Lung (tissue), 16 donors: ENCODE measurements around the gene TMEM98. TPM values are rescaled to one million over a fixed set of nuclear protein-coding genes. Genes with fewer than 3 reads are reported as not detected.

Experiments used
- ATAC-seq: fragments of 200-7000 bp; cut with Tn5 transposase; one replicate; pipeline ENCODE4 v1.9.1; 2020; ENCODE audit warnings: moderate number of reproducible peaks; ENCODE audit not compliant: insufficient read depth, low FRiP score
- DNase-seq, 3 donors: peaks; one replicate each; pipeline ENCODE4 v3.0.0-alpha.2; 2013 to 2017
- H3K27ac ChIP-seq, 2 donors: one replicate each; pipeline ENCODE4 v1.5.1; 2013; ENCODE audit warnings: mild to moderate bottlenecking in 2 of 2, moderate library complexity in 2 of 2, control low read depth in 1 of 2, inconsistent platforms in 1 of 2, low read depth in 1 of 2, low read length in 1 of 2
- H3K27me3 ChIP-seq, 3 donors: one replicate each; pipeline ENCODE4 v1.5.1; 2013; ENCODE audit warnings: low read length in 2 of 3; ENCODE audit not compliant: control insufficient read depth in 3 of 3, insufficient read depth in 3 of 3
- H3K36me3 ChIP-seq, 4 donors: one replicate each; pipeline ENCODE4 v1.5.1; 2013; ENCODE audit warnings: low read length in 4 of 4, mild to moderate bottlenecking in 1 of 4, moderate library complexity in 1 of 4; ENCODE audit not compliant: control insufficient read depth in 4 of 4, insufficient read depth in 4 of 4
- H3K4me1 ChIP-seq, 5 donors: one replicate each; pipeline ENCODE4 v1.5.1; 2013; ENCODE audit warnings: low read length in 5 of 5, mild to moderate bottlenecking in 2 of 5, moderate library complexity in 1 of 5; ENCODE audit not compliant: control insufficient read depth in 5 of 5, insufficient read depth in 5 of 5
- H3K4me3 ChIP-seq: one replicate; pipeline ENCODE4 v1.5.1; 2013; ENCODE audit warnings: mild to moderate bottlenecking, control low read depth, moderate library complexity
- H3K9ac ChIP-seq, 2 donors: one replicate each; pipeline ENCODE4 v1.5.1; 2013; ENCODE audit warnings: low read length in 2 of 2, control low read depth in 1 of 2; ENCODE audit not compliant: insufficient read depth in 1 of 2
- H3K9me3 ChIP-seq, 4 donors: one replicate each; pipeline ENCODE4 v1.5.1; 2013; ENCODE audit warnings: low read length in 3 of 4, mild to moderate bottlenecking in 1 of 4, moderate library complexity in 1 of 4; ENCODE audit not compliant: control insufficient read depth in 4 of 4, insufficient read depth in 3 of 4
- WGBS, 2 donors: extraction: QIAGEN DNeasy Blood & Tissue Kit; methylation state at CpG; one replicate each; pipeline ENCODE4 v1.1.7; 2013; 5-methylcytosine and 5-hydroxymethylcytosine counted together
- long read RNA-seq, 5 donors: transcript quantifications; one replicate each; lab custom pipeline, GENCODE V29; 2026
- polyA plus RNA-seq, 2 donors: library from polyadenylated mRNA; stranded (reverse); fragments of 200-250 nt; gene quantifications; one replicate each; pipeline ENCODE4 v1.2.1, GENCODE V29; 2013
- total RNA-seq, 2 donors: library from RNA; depleted of rRNA in 1 of 2; stranded (reverse); fragments of >200 nt in 1 of 2; gene quantifications; one replicate each; pipeline ENCODE4 v1.2.1, GENCODE V29; 2014 to 2021
- TF ChIP-seq, protein P1 (sequence below): IDR thresholded peaks from 2 replicates; pipeline ENCODE4 v1.5.1; 2012; ENCODE audit warnings: mild to moderate bottlenecking; ENCODE audit errors: control extremely low read depth, extremely low read depth
- donor health status: control.
- donor health status: control.
- donor health status: Bipolar disorder and iron deficiency.
- donor health status: healthy.
- donor health status: DM: yes; HTN: yes; CAD: no.

Gene TMEM98, protein sequence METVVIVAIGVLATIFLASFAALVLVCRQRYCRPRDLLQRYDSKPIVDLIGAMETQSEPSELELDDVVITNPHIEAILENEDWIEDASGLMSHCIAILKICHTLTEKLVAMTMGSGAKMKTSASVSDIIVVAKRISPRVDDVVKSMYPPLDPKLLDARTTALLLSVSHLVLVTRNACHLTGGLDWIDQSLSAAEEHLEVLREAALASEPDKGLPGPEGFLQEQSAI
- total RNA-seq = 100 to 1,000 TPM in 1 of 2 donors, 10 to 100 TPM in 1; 46.8 to 176 TPM
- 10 to 100 TPM; 28.4 to 45.8 TPM for polyA plus RNA-seq
- long read RNA-seq, donor 1, full-length matches to known transcripts = 134 of 156 reads
- long read RNA-seq, donor 1, partial matches to known transcripts = 22 of 156 reads
- long read RNA-seq, donor 1, other reads (novel, unspliced or antisense) = 0 of 156 reads
- long read RNA-seq, donor 2, full-length matches to known transcripts = 42 of 52 reads
- long read RNA-seq, donor 2, partial matches to known transcripts = 10 of 52 reads
- long read RNA-seq, donor 2, other reads (novel, unspliced or antisense) = 0 of 52 reads
- long read RNA-seq, donor 3, full-length matches to known transcripts = 61 of 85 reads
- long read RNA-seq, donor 3, partial matches to known transcripts = 19 of 85 reads
- long read RNA-seq, donor 3, other reads (novel, unspliced or antisense) = 5 of 85 reads
- long read RNA-seq, donor 4, full-length matches to known transcripts = 34 of 46 reads
- long read RNA-seq, donor 4, partial matches to known transcripts = 12 of 46 reads
- long read RNA-seq, donor 4, other reads (novel, unspliced or antisense) = 0 of 46 reads
- long read RNA-seq, donor 5, full-length matches to known transcripts = 129 of 165 reads
- long read RNA-seq, donor 5, partial matches to known transcripts = 21 of 165 reads
- long read RNA-seq, donor 5, other reads (novel, unspliced or antisense) = 15 of 165 reads

DNA sequence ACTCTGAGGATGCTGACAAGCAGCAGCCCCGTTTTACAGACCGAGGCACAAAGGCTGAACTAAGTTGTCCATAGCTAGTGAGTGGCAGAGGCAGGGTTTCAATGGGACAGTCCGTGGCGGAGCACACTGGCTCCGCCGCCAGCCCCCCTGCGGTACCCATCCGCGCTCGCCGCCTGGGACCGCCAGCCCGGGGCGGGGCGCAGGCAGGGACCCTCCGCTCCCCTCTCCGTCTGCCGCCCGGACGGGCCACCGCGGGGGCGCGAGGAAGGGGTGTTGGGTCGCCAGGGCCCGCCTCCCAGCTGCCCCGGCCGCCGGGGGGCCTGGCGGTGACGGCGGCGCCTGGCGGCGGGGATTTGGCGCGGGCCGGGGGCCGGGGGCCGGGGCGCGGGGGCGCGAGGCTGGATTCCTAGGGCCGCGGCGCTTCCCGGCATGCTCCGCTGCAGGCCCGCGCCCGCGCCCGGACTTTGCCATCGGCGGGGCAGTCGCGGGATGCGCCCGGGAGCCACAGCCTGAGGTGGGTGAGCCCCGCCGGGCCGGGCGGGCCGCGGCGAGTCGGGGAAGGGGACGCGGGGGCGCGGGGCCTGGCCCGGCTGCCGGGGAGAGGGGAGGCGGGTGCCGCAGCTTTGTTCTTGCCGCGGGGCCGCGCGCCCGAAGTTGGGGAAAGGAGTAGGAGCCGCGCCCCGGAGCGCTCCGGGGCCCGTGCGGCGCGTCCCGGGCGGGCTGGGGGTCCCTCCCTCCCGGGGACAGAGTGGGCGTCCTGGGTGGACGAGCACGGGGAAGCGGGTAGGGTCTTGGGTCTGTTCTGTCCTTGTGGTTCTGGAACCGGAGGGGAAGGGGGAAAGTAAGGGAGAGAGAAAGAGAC lies at the start of gene TMEM98:
TSS of gene TMEM98 (plus strand) at position 430 of the 862 bp plus-strand sequence. CDS start 3,376 bp downstream, outside the sequence.
- H3K36me3 ChIP-seq = peaks cover 0 to 19% (median 9%) of the 10 kb centered on the region in 4 donors
- peaks cover 0 to 28% (median 11%) of the 10 kb centered on the region in 5 donors for H3K4me1 ChIP-seq
- 0 to 1% methylated on average over 62 to 99 of the region's 99 CpGs for WGBS, 2 donors
- H3K27me3 ChIP-seq = no peaks in the 10 kb centered on the region
- DNase-seq (peak; percentile 67 to 82 (median 76)), ATAC-seq (peak; percentile 64)
- H3K9ac ChIP-seq = peak within 1 kb of the TSS; percentile 90 to 94
- TF ChIP-seq, protein P1, sequence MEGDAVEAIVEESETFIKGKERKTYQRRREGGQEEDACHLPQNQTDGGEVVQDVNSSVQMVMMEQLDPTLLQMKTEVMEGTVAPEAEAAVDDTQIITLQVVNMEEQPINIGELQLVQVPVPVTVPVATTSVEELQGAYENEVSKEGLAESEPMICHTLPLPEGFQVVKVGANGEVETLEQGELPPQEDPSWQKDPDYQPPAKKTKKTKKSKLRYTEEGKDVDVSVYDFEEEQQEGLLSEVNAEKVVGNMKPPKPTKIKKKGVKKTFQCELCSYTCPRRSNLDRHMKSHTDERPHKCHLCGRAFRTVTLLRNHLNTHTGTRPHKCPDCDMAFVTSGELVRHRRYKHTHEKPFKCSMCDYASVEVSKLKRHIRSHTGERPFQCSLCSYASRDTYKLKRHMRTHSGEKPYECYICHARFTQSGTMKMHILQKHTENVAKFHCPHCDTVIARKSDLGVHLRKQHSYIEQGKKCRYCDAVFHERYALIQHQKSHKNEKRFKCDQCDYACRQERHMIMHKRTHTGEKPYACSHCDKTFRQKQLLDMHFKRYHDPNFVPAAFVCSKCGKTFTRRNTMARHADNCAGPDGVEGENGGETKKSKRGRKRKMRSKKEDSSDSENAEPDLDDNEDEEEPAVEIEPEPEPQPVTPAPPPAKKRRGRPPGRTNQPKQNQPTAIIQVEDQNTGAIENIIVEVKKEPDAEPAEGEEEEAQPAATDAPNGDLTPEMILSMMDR = no peak
- peak within 1 kb of the TSS in 1 of 2 donors; percentile 74 for H3K27ac ChIP-seq
- H3K4me3 ChIP-seq = peak within 1 kb of the TSS; percentile 67
- H3K9me3 ChIP-seq = no peaks in the 10 kb centered on the region

DNA sequence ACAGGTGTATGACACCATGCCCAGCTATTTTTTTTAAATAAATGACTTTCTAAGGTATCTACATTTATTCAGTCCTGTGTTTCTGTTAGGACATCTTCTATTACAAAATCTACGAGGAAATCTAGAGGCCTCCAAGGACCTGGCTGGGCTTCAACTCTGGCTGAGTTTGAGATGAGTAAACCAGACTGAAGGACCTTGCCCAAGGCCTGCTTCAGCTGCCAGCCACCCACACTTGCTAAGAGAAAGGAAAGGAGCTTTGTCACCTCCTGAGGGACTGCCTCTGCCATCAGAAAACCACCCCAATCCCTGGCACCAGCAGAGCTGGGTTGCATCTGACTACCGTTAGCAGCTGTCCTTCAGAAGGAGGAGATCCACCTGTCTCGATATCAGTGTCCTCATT lies 49.7 kb upstream of the TMEM98 start:
- no peak for ATAC-seq
- TF ChIP-seq, protein P1 = no peak
- Histone ChIP-seq H3K4me1 (peaks cover 0 to 29% (median 6%) of the 10 kb centered on the region in 5 donors), H3K4me3 (no peak overlapping the region), H3K27ac (no peak overlapping the region), H3K36me3 (no peaks in the 10 kb centered on the region), H3K27me3 (peaks cover 0 to 6% (median 5%) of the 10 kb centered on the region in 3 donors), H3K9me3 (no peaks in the 10 kb centered on the region), H3K9ac (no peak overlapping the region)
- DNase-seq = no peak
- 68 to 79% methylated on average over 3 of the region's 3 CpGs for WGBS, 2 donors

DNA sequence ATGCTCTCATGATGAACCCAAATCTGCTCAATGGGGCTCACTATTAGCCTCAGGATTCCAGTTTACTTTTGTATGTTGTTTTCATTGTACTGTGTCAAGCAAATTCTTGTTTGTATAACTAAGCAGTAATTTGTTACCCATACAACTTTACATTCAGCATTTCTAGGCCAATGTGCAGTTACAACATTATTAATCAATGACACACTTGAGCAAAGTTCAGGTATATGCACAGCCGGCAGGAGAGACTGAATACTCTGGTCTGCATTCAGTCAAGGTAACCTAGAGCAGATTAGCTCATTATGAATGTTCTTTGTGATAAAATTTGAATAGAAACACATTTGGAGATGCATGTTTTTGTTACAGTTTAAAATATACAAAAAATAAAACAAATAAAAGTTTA lies 48.8 kb upstream of the TMEM98 start:
- peaks cover 0 to 29% (median 6%) of the 10 kb centered on the region in 5 donors for H3K4me1 ChIP-seq
- TF ChIP-seq, protein P1 = no peak
- 88 to 95% methylated on average over 1 of the region's 1 CpG for WGBS, 2 donors
- no peaks in the 10 kb centered on the region for H3K36me3 ChIP-seq
- H3K9ac ChIP-seq = no peak overlapping the region
- H3K27me3 ChIP-seq = peaks cover 0 to 6% (median 5%) of the 10 kb centered on the region in 3 donors
- no peak overlapping the region for H3K27ac ChIP-seq
- H3K4me3 ChIP-seq = no peak overlapping the region
- H3K9me3 ChIP-seq = no peaks in the 10 kb centered on the region
- ATAC-seq = no peak
- no peak for DNase-seq
